ENCODE results near the gene USP17L26. TPM values are rescaled to one million over a fixed set of nuclear protein-coding genes. Genes with fewer than 3 reads are reported as not detected.
"Not testable (repeated sequence)": the region's sequence is repeated elsewhere in the genome, so short reads cannot be mapped to it uniquely, and the experiment has no call there.

USP17L26 gene
- total RNA-seq, 6 donors from 2014 or later, result not detected

- DNase-seq, result peak; percentile 51 to 86
- H3K36me3 ChIP-seq; H3K27ac ChIP-seq; H3K9me3 ChIP-seq; H3K27me3 ChIP-seq; ATAC-seq (ENCODE audit: low FRiP score in 2 of 2); H3K4me1 ChIP-seq: not testable (repeated sequence)
- peak overlapping the region in 3 of 4 donors; percentile 32 to 46 (median 45) for H3K4me3 ChIP-seq
- 45 to 46% methylated on average over 15 to 29 of the region's 36 CpGs for WGBS, 2 donors
- peak; percentile 23 to 68 (median 53) for TF ChIP-seq CTCF (IDR thresholded peaks at IDR 0.05)
Observed at GRCh38 chr4:9381012-9381534, 46.6 kb downstream of the USP17L26 start.

DNA sequence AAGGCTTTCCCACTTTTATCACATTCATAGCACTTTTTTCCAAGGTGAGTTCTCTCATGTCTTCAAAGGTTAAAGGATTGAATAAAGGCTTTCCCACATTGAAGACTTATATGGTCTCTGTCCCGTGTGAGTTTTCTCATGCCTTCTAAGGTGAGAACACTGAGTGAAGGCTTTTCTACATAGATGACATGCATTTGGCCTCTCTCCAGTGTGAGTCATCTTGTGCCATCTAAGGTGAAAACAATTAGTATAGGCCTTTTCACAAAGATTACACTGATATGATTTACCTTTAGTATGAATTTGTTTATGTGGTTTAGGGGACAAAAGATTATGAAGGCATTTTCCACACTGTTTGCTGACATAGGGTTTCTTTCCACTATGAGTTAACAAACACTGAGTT lies 49.7 kb downstream of the USP17L26 start:
- Histone ChIP-seq H3K4me1 (peaks cover 0 to 4% (median 0%) of the 10 kb centered on the region in 4 donors), H3K9me3 (no peaks in the 10 kb centered on the region), H3K27ac (no peak overlapping the region), H3K4me3 (no peak overlapping the region), H3K36me3 (no peaks in the 10 kb centered on the region), H3K27me3 (no peaks in the 10 kb centered on the region)
- WGBS, 2 donors, result 76 to 85% methylated on average over 1 of the region's 1 CpG
- TF ChIP-seq CTCF (IDR thresholded peaks at IDR 0.05) (no peak), POLR2AphosphoS5 (IDR thresholded peaks at IDR 0.05) (no peak), EP300 (IDR thresholded peaks at IDR 0.05) (no peak), POLR2A (IDR thresholded peaks at IDR 0.05) (no peak)
- ATAC-seq (ENCODE audit: low FRiP score in 2 of 2) (no peak), DNase-seq (no peak)

Other genes starting within 250 kb of the USP17L26 start
- gene FAM90A26, start 164.2 kb upstream of the USP17L26 start, total RNA-seq, result not detected
- not detected for gene USP17L10, start 124.0 kb upstream of the USP17L26 start, total RNA-seq
- not detected for gene USP17L11, start 119.3 kb upstream of the USP17L26 start, total RNA-seq
- not detected for gene USP17L12, start 114.5 kb upstream of the USP17L26 start, total RNA-seq
- not detected for gene USP17L13, start 109.8 kb upstream of the USP17L26 start, total RNA-seq
- gene USP17L15, start 100.3 kb upstream of the USP17L26 start, total RNA-seq, result not detected
- gene USP17L17, start 90.8 kb upstream of the USP17L26 start, total RNA-seq, result not detected
- gene USP17L18, start 86.0 kb upstream of the USP17L26 start, total RNA-seq, result not detected
- not detected for gene USP17L19, start 81.3 kb upstream of the USP17L26 start, total RNA-seq
- gene USP17L20, start 76.5 kb upstream of the USP17L26 start, total RNA-seq, result not detected
- gene USP17L21, start 71.8 kb upstream of the USP17L26 start, total RNA-seq, result not detected
- gene USP17L22, start 67.0 kb upstream of the USP17L26 start, total RNA-seq, result not detected
- gene USP17L24, start 9.5 kb upstream of the USP17L26 start, total RNA-seq, result not detected
- not detected for gene USP17L25, start 4.7 kb upstream of the USP17L26 start, total RNA-seq
- gene USP17L5, start 4.7 kb downstream of the USP17L26 start, total RNA-seq, result not detected
- gene USP17L27, start 9.5 kb downstream of the USP17L26 start, total RNA-seq, result not detected
- not detected for gene USP17L28, start 14.2 kb downstream of the USP17L26 start, total RNA-seq
- not detected for gene USP17L29, start 19.0 kb downstream of the USP17L26 start, total RNA-seq
- not detected for gene USP17L30, start 28.5 kb downstream of the USP17L26 start, total RNA-seq
- gene DEFB131A, start 109.8 kb downstream of the USP17L26 start, total RNA-seq, result not detected